Panc1 (cell line): ENCODE data around the gene PQBP1. TPM values are rescaled to one million over a fixed set of nuclear protein-coding genes. Genes with fewer than 3 reads are reported as not detected.
A peak's percentile ranks its signal among the peaks of the same experiment; 100 is the strongest.

Experiments used
- ATAC-seq: fragments of 200-7000 bp; cut with Tn5 transposase; 2 replicates; pipeline ENCODE4 v1.9.1; 2020; ENCODE audit warnings: mild to moderate bottlenecking, moderate library complexity
- Bru-seq: library from RNA; stranded (reverse); fragments of 400-500 nt; gene quantifications from one replicate; lab custom pipeline; 2021; lab: Mats Ljungman, UMichigan
- BruChase-seq, 2 experiments: library from RNA; stranded (reverse); fragments of 400-500 nt; gene quantifications; one replicate each; lab custom pipeline; 2021; lab: Mats Ljungman, UMichigan
- BruUV-seq: library from RNA; stranded (reverse); fragments of 400-500 nt; replicated peaks from 2 replicates; lab custom pipeline; 2021; lab: Mats Ljungman, UMichigan
- CTCF ChIA-PET: fragments of 300-600 bp; sonication (Branson Sonifier 250); formaldehyde crosslinking; loops from one replicate; lab custom pipeline; 2022; ENCODE audit warnings: antibody characterized with exemption; lab: Charles Lee
- POLR2A ChIA-PET: fragments of 300-600 bp; sonication (Branson Sonifier 250); formaldehyde crosslinking; loops from one replicate; lab custom pipeline; 2022; ENCODE audit warnings: antibody characterized with exemption; lab: Charles Lee
- DNase-seq: peaks from one replicate; pipeline ENCODE4 v3.0.0-alpha.2; 2010; ENCODE audit warnings: low read depth, low spot score
- H3K27ac ChIP-seq: 2 replicates; pipeline ENCODE4 v1.5.1; 2011; ENCODE audit warnings: mild to moderate bottlenecking, low read length, inconsistent platforms
- H3K27me3 ChIP-seq: fragments of 200-500 bp; sonication (Bioruptor generic); 2 replicates; pipeline ENCODE4 v1.6.0; 2014; ENCODE audit warnings: low read length, inconsistent platforms; ENCODE audit not compliant: control insufficient read depth, insufficient read depth
- H3K36me3 ChIP-seq: fragments of 200-500 bp; sonication (Bioruptor generic); 2 replicates; pipeline ENCODE4 v1.5.1; 2014; ENCODE audit warnings: inconsistent platforms, mild to moderate bottlenecking, low read length, moderate library complexity; ENCODE audit not compliant: control insufficient read depth, insufficient read depth
- H3K4me1 ChIP-seq: 2 replicates; pipeline ENCODE4 v1.5.1; 2011; ENCODE audit warnings: inconsistent platforms, mild to moderate bottlenecking, low read length, moderate library complexity; ENCODE audit not compliant: control insufficient read depth, insufficient read depth
- H3K4me3 ChIP-seq, 2 experiments: 2 replicates each; pipeline ENCODE4 v1.5.1; 2011 to 2012; ENCODE audit warnings: low read depth in 2 of 2, low read length in 2 of 2, mild to moderate bottlenecking in 2 of 2, inconsistent platforms in 1 of 2, moderate library complexity in 1 of 2
- H3K9me3 ChIP-seq: fragments of 200-500 bp; sonication (Bioruptor generic); 2 replicates; pipeline ENCODE4 v1.5.1; 2014; ENCODE audit warnings: low read depth, mild to moderate bottlenecking, inconsistent platforms, low read length, moderate library complexity; ENCODE audit not compliant: control insufficient read depth, insufficient read depth
- CTCF ChIP-seq: fragments of 450-650 bp; IDR thresholded peaks from 2 replicates; pipeline ENCODE4 v1.5.1; 2017; ENCODE audit warnings: mild to moderate bottlenecking
- POLR2AphosphoS5 ChIP-seq: IDR thresholded peaks from 2 replicates; pipeline ENCODE4 v1.6.1; 2012; ENCODE audit warnings: mild to moderate bottlenecking, low read depth, low read length, moderate library complexity
- REST ChIP-seq, 2 experiments: IDR thresholded peaks; 2 replicates each; pipeline ENCODE4 v1.6.1; 2011 to 2012; ENCODE audit warnings: low read depth in 2 of 2, control low read depth in 1 of 2, low read length in 1 of 2, mild to moderate bottlenecking in 1 of 2, moderate library complexity in 1 of 2; ENCODE audit not compliant: insufficient read depth in 1 of 2
- SIN3A ChIP-seq: IDR thresholded peaks from 2 replicates; pipeline ENCODE4 v1.6.1; 2012; ENCODE audit warnings: low read depth, mild to moderate bottlenecking, low read length, moderate library complexity, borderline replicate concordance; ENCODE audit not compliant: insufficient read depth
- TCF7L2 ChIP-seq: IDR thresholded peaks from 2 replicates; pipeline ENCODE4 v1.6.1; 2011; ENCODE audit warnings: mild to moderate bottlenecking, low read depth, low read length, inconsistent platforms
- in situ Hi-C: cut with HindIII; loops from 2 replicates; pipeline ENCODE4 v1.10.0; 2016; ENCODE audit warnings: low sequenced_read_pairs, low pct_unique_long_range_greater_than_20kb
- intact Hi-C: fragments of 100-400 bp; cut with micrococcal nuclease; formaldehyde crosslinking; loops from one replicate; pipeline ENCODE4 v1.10.0; 2022; ENCODE audit not compliant: unreplicated experiment
- long read RNA-seq: library from polyadenylated mRNA; unstranded; transcript quantifications from one replicate; pipeline ENCODE4 v2.0.0, GENCODE V29; 2021; ENCODE audit not compliant: unreplicated experiment
- polyA plus RNA-seq: library from polyadenylated mRNA; unstranded; fragments of >200 nt; gene quantifications from one replicate; pipeline ENCODE4 v1.2.1, GENCODE V29; 2012; ENCODE audit warnings: missing spikeins; ENCODE audit not compliant: insufficient read length
- total RNA-seq: library from RNA; stranded (reverse); gene quantifications from one replicate; pipeline ENCODE4 v1.2.1, GENCODE V29; 2021; ENCODE audit not compliant: unreplicated experiment

The PQBP1 gene
- 136 TPM for total RNA-seq
- polyA plus RNA-seq = 173 TPM
- percentile 89 among the genes with signal in this experiment for Bru-seq, nascent RNA
- BruChase-seq, experiment 1, labeled RNA remaining after a 2-hour chase = percentile 81 among the genes with signal in this experiment
- percentile 92 among the genes with signal in this experiment for BruChase-seq, experiment 2, labeled RNA remaining after a 6-hour chase
- long read RNA-seq, transcript PQBP1-216 (7 exons, 938 nt) = minor isoform, 12 of 78 reads
- long read RNA-seq, transcript PQBP1-207 (7 exons, 1,020 nt) = major isoform, 27 of 78 reads
- long read RNA-seq, partial matches to known transcripts = 9 of 78 reads
- long read RNA-seq, other reads (novel, unspliced or antisense) = 19 of 78 reads

- peak within 1 kb of the TSS; percentile 94 for H3K27ac ChIP-seq
- ChIA-PET CTCF (interaction anchor here (0.6 kb wide), 1 partner anchor 158 kb away, joined by 4 read pairs; no protein-coding TSS in a partner anchor), POLR2A (interaction anchor here (0.7 to 1.3 kb wide), 2 partner anchors 13 to 14 kb away, joined by 3 to 6 read pairs; partner anchors contain the start of gene SLC35A2)
- ATAC-seq (peak; percentile 93), DNase-seq (peak; percentile 94)
- in situ Hi-C loops (no loop called here), intact Hi-C loops (no loop called here)
- no peaks in the 10 kb centered on the region for H3K27me3 ChIP-seq
- 0 out of 2 replicates have a peak, but pooled peaks cover 2% of the 10 kb centered on the region for H3K36me3 ChIP-seq
- H3K4me1 ChIP-seq = peaks cover 6% of the 10 kb centered on the region; the same call in 1 of the 2 replicates
- no peak for TF ChIP-seq CTCF
- peak; percentile 79 for TF ChIP-seq POLR2AphosphoS5
- TF ChIP-seq SIN3A = peak; percentile 66; the same call in 1 of the 2 replicates
- TF ChIP-seq TCF7L2 = no peak
- no peaks in the 10 kb centered on the region for H3K9me3 ChIP-seq
- peak within 1 kb of the TSS; percentile 71 to 82 for H3K4me3 ChIP-seq
- BruUV-seq = no TSS peak
These were observed at the start of gene PQBP1, which contains the start of gene TIMM17B for GRCh38 chrX:48897625-48898306. Gene PQBP1, plus strand, starts transcription at chrX:48897930. Its CDS starts 580 bp downstream, at chrX:48898510. Gene TIMM17B, minus strand, starts transcription at chrX:48897768. Its CDS starts 19 bp downstream, at chrX:48897749.

GRCh38 chrX:48848847-48849246 is 48.9 kb upstream of the PQBP1 start:
- ATAC-seq (no peak), DNase-seq (no peak)
- Histone ChIP-seq H3K27me3 (no peaks in the 10 kb centered on the region), H3K27ac (no peak overlapping the region), H3K9me3 (no peaks in the 10 kb centered on the region), H3K4me3 (no peak overlapping the region), H3K36me3 (no peaks in the 10 kb centered on the region), H3K4me1 (no peaks in the 10 kb centered on the region)
- no TSS peak for BruUV-seq
- ChIA-PET CTCF (no interaction called here), POLR2A (no interaction called here)
- intact Hi-C loops (no loop called here), in situ Hi-C loops (no loop called here)
- no peak for TF ChIP-seq TCF7L2
- no peak for TF ChIP-seq CTCF
- TF ChIP-seq POLR2AphosphoS5 = no peak
- TF ChIP-seq REST (IDR thresholded peaks at IDR 0.05; ENCODE audit: insufficient read depth in 1 of 2, low read depth in 2 of 2, low read length in 1 of 2) = no peak
- TF ChIP-seq SIN3A = no peak
